Mucosa of descending colon (tissue), 3 donors: Measurements from ENCODE around the gene IGDCC3. TPM values are rescaled to one million over a fixed set of nuclear protein-coding genes. Genes with fewer than 3 reads are reported as not detected.

Experiments
- ATAC-seq: fragments of 200-7000 bp; cut with Tn5 transposase; one replicate; pipeline ENCODE4 v1.9.1; 2020; ENCODE audit warnings: mild to moderate bottlenecking, moderate library complexity
- DNase-seq, 3 donors: peaks; one replicate each; pipeline ENCODE4 v3.0.0-alpha.2; 2020
- H3K36me3 ChIP-seq: fragments of 200-600 bp; one replicate; pipeline ENCODE4 v1.8.0; 2021; ENCODE audit warnings: low read depth, mild to moderate bottlenecking
- H3K4me1 ChIP-seq: fragments of 200-600 bp; one replicate; pipeline ENCODE4 v1.8.0; 2021; ENCODE audit warnings: low read depth, mild to moderate bottlenecking
- H3K4me3 ChIP-seq: fragments of 200-600 bp; one replicate; pipeline ENCODE4 v1.8.0; 2021; ENCODE audit warnings: mild to moderate bottlenecking
- H3K9me3 ChIP-seq: fragments of 200-600 bp; one replicate; pipeline ENCODE4 v1.8.0; 2021; ENCODE audit warnings: mild to moderate bottlenecking
- intact Hi-C, 2 donors: fragments of 100-400 bp; cut with DNase I in 1 of 2; cut with micrococcal nuclease in 1 of 2; formaldehyde crosslinking; loops; one replicate each; pipeline versions ENCODE4 v1.11.0 to v1.11.1; 2022; cut with DNase I, micrococcal nuclease
- total RNA-seq, 3 donors: library from RNA; stranded (reverse); fragmentation: NEBNext Ultra II Directional in 2 of 3; extraction: Animal tissue kit (Norgen Biotek cat#: 25700) in 2 of 3; gene quantifications; one replicate each; pipeline versions ENCODE4 v1.2.1 to v1.2.4, GENCODE V29; 2021 to 2023
- TF ChIP-seq, protein P1 (sequence below): fragments of 200-600 bp; IDR thresholded peaks from one replicate; pipeline ENCODE4 v1.8.0; 2022; ENCODE audit warnings: antibody characterized with exemption, mild to moderate bottlenecking
- donor health status: DM: no; HTN: no; CAD: no; lungs with moderate emphysema.
- donor health status: DM: no; HTN: no; CAD: no.
- donor health status: DM: no; HTN: yes; CAD: no.

The IGDCC3 gene
- total RNA-seq, 3 donors from 2014 or later: 0.51 TPM; not detected in 2

DNA sequence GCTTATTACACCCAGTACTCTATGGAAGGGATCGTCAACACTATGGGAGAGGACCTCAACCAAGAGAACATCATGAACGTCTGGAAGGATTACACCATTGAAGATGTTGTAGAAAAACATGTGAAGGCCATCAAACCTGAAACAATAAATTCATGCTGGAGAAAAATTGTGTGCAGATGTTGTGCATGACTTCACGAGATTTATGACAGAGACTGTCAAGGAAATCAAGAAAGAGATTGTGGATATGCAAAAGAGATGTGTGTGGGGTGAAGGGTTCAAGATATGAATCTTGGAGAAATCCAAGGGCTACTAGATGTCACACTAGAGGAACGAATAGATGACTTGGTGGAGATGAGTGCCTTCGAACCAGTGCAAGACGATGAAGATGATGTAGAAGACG, 87.6 kb downstream of the IGDCC3 start:
- DNase-seq: no peak
- Histone ChIP-seq H3K4me1 (peaks cover 7% of the 10 kb centered on the region), H3K4me3 (no peak overlapping the region), H3K9me3 (no peaks in the 10 kb centered on the region), H3K36me3 (no peaks in the 10 kb centered on the region)
- ATAC-seq: no peak
- TF ChIP-seq, protein P1, sequence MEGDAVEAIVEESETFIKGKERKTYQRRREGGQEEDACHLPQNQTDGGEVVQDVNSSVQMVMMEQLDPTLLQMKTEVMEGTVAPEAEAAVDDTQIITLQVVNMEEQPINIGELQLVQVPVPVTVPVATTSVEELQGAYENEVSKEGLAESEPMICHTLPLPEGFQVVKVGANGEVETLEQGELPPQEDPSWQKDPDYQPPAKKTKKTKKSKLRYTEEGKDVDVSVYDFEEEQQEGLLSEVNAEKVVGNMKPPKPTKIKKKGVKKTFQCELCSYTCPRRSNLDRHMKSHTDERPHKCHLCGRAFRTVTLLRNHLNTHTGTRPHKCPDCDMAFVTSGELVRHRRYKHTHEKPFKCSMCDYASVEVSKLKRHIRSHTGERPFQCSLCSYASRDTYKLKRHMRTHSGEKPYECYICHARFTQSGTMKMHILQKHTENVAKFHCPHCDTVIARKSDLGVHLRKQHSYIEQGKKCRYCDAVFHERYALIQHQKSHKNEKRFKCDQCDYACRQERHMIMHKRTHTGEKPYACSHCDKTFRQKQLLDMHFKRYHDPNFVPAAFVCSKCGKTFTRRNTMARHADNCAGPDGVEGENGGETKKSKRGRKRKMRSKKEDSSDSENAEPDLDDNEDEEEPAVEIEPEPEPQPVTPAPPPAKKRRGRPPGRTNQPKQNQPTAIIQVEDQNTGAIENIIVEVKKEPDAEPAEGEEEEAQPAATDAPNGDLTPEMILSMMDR: no peak
- intact Hi-C loops: no loop called here

DNA sequence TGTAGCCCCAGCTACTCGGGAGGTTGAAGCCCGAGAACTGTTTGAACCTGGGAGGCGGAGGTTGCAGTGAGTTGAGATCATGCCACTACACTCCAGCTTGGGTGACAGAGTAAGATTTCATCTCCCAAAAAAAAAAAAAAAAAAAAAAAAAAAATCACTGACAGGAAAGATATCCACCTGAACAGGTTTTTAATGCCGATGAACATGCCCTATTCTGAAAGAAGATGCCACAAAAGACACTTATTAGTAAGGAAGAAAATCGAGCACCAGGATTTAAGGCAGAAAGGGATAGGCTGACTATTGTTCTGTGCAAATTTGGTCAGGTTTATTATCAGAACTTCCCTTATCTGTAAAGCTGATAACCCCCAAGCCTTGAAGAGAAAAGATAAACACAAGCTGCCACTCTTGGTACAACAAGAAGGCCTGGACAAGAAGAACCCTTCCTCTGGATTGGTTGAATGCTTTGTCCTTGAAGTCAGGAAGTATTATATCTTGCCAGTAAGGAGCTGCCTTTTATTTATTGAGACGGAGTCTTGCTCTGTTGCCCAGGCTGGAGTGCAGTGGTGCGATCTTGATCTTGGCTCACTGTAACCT, 88.4 kb downstream of the IGDCC3 start:
- Histone ChIP-seq H3K36me3 (no peaks in the 10 kb centered on the region), H3K9me3 (no peaks in the 10 kb centered on the region), H3K4me3 (no peak overlapping the region), H3K4me1 (peaks cover 10% of the 10 kb centered on the region)
- TF ChIP-seq, protein P1: no peak
- intact Hi-C loops: no loop called here
- ATAC-seq (no peak), DNase-seq (no peak)

DNA sequence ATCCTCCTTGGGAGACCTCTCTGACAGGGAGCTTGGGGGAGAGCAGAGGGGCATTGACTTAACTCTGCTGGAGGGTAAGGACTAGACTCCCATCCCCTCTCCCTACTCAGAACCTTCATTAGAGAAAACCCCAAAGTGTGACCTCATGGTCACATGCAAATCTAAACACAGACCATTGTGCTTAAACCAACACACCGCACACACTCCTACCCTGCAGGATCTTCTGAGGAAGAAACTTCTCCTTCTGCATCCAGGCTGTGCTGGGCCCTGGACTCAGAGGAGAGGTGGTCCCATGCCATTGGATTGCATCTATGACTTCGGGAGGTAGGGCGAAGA, 90.3 kb downstream of the IGDCC3 start:
- Histone ChIP-seq H3K4me3 (no peak overlapping the region), H3K4me1 (peaks cover 10% of the 10 kb centered on the region), H3K9me3 (no peaks in the 10 kb centered on the region), H3K36me3 (no peaks in the 10 kb centered on the region)
- ATAC-seq (no peak), DNase-seq (no peak)
- intact Hi-C loops: no loop called here
- TF ChIP-seq, protein P1: no peak

DNA sequence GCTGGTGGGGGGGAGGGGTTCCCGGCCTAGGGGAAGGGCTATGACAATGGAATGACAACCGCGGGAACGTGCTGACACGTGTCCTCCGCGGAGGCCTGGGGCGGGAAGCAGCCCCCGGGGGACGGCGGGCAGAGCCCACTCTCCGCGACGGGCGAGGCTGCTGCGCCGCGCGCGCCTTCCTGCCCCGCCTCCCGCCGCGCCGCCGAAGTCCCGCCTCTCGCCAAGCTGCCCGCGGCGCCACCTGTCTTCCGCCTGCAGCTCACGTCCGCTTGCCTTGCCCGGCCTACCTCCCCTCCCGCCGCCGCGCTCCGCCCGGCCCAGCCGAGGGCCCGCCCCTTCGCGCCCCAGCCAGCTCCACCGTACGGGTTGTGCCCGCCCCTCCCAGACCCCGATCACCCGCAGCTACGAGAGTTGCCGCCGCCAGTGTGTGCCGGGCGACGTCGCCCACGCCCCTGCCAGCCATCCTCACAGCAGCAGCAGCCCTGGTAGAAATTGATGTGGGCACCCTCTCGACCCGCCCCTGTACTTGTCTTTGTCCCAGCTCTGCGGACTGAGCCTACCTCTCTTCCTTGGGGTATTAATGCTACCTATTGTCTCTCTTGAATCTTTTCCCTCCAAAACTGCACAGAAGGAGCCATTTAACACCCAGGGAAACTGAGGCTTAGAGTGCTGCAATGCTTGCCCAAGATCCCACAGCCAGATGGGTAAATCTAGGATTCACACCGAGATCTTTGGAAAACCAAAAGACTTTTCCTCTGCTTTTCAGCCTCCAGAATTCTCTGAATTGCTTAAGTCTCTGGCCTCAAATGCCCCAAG, 90.9 kb downstream of the IGDCC3 start, which contains the start of gene PARP16:
TSS of gene PARP16 (minus strand) at position 180 of the 816 bp plus-strand sequence. CDS start 457 bp downstream, outside the sequence.
- Histone ChIP-seq H3K4me3 (peak within 1 kb of the TSS; percentile 61), H3K9me3 (no peaks in the 10 kb centered on the region), H3K4me1 (peaks cover 10% of the 10 kb centered on the region), H3K36me3 (no peaks in the 10 kb centered on the region)
- peak; percentile 98 for ATAC-seq
- peak; percentile 92 to 97 (median 97) for DNase-seq
- intact Hi-C loops: no loop called here
- TF ChIP-seq, protein P1: peak; percentile 73

DNA sequence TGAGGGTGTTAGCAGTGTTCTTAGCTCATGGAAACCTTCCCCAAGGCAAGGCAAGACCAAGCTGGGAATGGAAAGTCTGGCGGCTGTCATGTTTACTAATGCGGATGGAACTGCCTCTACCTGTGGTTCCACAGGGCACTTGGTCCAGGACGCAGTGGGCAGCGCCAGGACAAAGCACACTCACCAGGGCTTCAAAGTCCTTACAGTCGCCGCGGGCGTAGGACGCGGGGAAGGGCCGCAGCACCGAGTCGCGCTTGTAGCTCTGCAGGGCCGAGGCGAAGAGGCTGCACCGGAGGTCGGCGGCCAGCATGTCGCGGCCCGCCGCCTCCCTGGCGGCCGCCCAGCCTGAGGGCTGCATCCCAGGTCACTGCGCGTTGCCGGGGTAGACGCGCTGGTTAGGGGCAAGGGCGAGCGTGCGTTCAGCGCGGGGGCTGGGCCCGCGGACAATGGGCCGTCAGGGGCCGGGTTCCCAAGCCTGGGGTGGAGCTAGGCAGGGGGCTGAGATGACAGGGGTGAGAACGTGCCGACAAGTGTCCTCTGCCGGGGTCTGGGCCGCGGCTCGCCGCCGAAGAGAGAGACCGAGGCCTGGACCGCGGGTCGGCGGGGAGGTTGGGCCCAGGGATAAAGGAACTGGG, 91.6 kb downstream of the IGDCC3 start:
- Histone ChIP-seq H3K4me1 (peaks cover 10% of the 10 kb centered on the region), H3K36me3 (no peaks in the 10 kb centered on the region), H3K4me3 (peak overlapping the region; percentile 61), H3K9me3 (no peaks in the 10 kb centered on the region)
- TF ChIP-seq, protein P1: no peak
- DNase-seq: peak; percentile 60 to 76 (median 75)
- intact Hi-C loops: no loop called here
- peak; percentile 69 for ATAC-seq
